GM12892 (cell line): ENCODE measurements around the gene ELOVL6.

Experiments
- POLR2A ChIP-seq: IDR thresholded peaks from 2 replicates; pipeline ENCODE4 v1.6.1; 2011; ENCODE audit warnings: low read depth, low read length, control low read depth
- POLR2AphosphoS5 ChIP-seq: IDR thresholded peaks from 2 replicates; pipeline ENCODE4 v1.6.1; 2011; ENCODE audit warnings: low read depth, low read length, control low read depth
- TAF1 ChIP-seq: IDR thresholded peaks from 2 replicates; pipeline ENCODE4 v1.6.1; 2011; ENCODE audit warnings: low read depth, mild to moderate bottlenecking, control low read depth, low read length, borderline replicate concordance

DNA sequence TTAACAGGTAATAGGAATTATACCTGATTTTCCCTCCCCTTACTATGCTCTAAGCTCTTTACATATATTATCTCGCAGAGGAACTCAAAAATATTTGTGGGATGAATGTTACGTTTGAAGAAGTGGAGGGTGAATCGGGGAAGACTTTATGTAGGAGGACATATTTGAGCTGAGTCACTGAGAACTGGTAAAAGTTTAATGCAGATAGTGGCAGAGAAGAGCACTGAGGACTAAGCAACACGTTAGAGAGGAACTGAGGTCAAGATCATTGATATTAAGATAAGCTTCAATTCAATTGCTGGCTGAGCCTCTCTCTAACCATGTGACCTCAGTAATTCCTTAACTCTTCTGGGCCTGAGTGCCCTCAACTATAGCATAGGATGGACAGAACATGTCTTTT lies 26.4 kb upstream of the ELOVL6 start:
- no peak for TF ChIP-seq POLR2A
- TF ChIP-seq POLR2AphosphoS5: no peak
- TF ChIP-seq TAF1: no peak
